ENCODE measurements around the gene ADCY2.

The ADCY2 gene

DNA sequence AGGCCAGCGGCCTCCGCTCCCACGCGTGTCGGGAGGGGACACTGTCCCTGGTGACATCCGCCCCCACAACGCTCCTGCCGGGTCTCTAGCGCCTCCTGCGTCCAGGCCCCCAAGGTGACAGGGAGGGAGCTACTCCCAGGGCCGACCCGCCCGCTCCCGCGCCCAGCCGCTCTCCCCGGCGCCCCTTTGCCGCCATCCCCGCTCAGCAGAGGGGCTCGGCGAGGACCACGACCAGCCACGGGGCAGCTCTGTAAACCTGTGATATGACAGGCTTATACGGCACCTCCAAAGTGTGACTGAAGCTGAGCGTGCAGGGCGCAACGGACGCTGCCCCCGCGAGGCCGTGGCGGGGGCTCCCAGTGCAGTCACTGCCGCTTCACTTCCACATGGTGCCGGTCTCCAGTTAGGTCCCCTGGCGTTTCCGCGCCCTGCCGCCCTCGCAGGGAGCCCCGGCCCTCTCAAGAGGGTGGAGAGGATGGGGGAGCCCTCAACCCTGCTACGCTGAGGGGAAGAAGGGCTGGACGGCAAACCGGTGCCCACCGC is 978 bp upstream of the ADCY2 start:
- no peak overlapping the region for H3K4me3 ChIP-seq (ENCODE audit: low read depth, low read length)
- no peak for DNase-seq (ENCODE audit: low read depth)
- TF ChIP-seq, protein P1, sequence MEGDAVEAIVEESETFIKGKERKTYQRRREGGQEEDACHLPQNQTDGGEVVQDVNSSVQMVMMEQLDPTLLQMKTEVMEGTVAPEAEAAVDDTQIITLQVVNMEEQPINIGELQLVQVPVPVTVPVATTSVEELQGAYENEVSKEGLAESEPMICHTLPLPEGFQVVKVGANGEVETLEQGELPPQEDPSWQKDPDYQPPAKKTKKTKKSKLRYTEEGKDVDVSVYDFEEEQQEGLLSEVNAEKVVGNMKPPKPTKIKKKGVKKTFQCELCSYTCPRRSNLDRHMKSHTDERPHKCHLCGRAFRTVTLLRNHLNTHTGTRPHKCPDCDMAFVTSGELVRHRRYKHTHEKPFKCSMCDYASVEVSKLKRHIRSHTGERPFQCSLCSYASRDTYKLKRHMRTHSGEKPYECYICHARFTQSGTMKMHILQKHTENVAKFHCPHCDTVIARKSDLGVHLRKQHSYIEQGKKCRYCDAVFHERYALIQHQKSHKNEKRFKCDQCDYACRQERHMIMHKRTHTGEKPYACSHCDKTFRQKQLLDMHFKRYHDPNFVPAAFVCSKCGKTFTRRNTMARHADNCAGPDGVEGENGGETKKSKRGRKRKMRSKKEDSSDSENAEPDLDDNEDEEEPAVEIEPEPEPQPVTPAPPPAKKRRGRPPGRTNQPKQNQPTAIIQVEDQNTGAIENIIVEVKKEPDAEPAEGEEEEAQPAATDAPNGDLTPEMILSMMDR (IDR thresholded peaks at IDR 0.05; ENCODE audit: low read depth, low read length, missing control alignments), result no peak

- DNase-seq (ENCODE audit: low read depth), result no peak
- TF ChIP-seq, protein P1 (IDR thresholded peaks at IDR 0.05; ENCODE audit: low read depth, low read length, missing control alignments), result no peak
- H3K4me3 ChIP-seq (ENCODE audit: low read depth, low read length), result no peak overlapping the region
These were observed 449 bp upstream of the ADCY2 start for GRCh38 chr5:7395432-7395946.

GRCh38 chr5:7396713-7397454 is 946 bp downstream of the ADCY2 start:
- TF ChIP-seq, protein P1 (IDR thresholded peaks at IDR 0.05; ENCODE audit: low read depth, low read length, missing control alignments), result no peak
- DNase-seq (ENCODE audit: low read depth), result no peak
- H3K4me3 ChIP-seq (ENCODE audit: low read depth, low read length), result no peak overlapping the region

DNA sequence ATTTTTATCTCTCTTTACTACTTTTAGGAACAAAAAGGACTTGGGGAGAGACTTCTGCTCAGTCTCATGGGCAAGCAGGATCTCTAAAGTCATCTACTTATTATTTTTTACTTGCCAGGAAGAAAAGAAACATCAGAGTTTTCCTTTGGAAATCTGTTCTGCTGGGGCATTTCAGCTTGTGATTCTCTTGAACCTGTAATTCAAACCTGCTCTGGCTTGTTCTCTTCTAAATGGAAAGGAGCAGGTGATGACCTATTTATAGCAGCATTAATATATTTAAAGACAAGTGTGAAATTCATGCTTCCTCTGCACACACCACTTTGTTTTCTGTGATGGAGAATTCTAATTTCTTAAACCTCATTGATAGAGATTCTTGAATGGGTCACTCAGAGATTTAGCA is 2.0 kb downstream of the ADCY2 start:
- TF ChIP-seq, protein P1 (IDR thresholded peaks at IDR 0.05; ENCODE audit: low read depth, low read length, missing control alignments), result no peak
- H3K4me3 ChIP-seq (ENCODE audit: low read depth, low read length), result no peak overlapping the region
- DNase-seq (ENCODE audit: low read depth), result no peak

DNA sequence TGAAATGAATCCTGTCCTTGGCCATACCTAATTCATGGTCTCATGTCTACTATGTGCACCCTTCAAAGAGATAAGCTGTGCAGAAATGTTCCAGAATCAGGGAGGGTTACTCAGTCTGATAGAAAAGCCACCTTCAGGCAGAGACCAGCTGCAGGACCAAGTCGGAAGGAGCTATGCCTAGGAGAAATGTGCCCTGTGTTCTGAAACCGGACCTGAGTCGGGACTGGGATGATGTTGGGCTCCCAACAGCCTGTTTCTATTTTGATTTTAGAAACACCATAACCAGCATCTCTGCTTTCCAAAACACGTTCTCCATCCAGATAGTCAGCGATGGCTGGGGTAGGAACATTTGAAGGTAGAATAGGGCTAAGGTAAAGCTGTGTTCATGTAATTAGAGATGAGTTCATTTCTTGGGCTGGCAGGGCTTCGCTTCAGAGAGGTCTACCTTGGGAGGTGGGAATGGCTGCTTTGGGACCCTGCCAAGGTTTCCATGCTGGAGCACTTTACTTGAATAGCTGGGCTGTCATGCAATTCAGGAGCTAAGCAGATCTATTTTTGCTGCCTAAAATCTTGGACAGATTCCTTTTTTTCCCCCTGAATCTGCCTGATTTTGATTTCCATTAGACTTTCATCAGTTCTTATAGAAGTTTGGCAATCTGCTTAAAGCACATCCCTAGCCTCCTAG is 2.8 kb downstream of the ADCY2 start:
- H3K4me3 ChIP-seq (ENCODE audit: low read depth, low read length), result no peak overlapping the region
- no peak for DNase-seq (ENCODE audit: low read depth)
- TF ChIP-seq, protein P1 (IDR thresholded peaks at IDR 0.05; ENCODE audit: low read depth, low read length, missing control alignments), result no peak

DNA sequence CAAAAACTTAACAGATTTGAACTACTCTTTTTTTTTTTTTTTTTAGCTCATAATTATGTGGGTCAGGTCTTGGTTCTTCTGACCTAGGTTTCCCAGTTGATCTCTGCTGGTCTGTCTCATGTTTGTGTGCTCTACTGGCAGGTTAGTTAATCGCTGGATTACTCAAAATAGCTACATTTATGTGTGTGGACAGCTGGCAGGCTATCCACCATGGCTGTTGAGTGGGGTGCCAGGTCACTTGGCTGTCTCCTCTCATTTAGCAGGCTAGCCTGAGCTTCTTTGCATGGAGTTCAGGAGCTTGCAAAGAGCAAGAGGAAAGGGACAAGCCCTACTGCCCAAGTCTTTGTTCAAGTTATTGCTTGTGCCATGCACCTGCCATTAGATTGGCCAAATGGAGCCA is 9.3 kb downstream of the ADCY2 start:
- no peak overlapping the region for H3K4me3 ChIP-seq (ENCODE audit: low read depth, low read length)
- DNase-seq (ENCODE audit: low read depth), result no peak
- TF ChIP-seq, protein P1 (IDR thresholded peaks at IDR 0.05; ENCODE audit: low read depth, low read length, missing control alignments), result no peak

Measured in GM12864 (cell line).